GM18505 (cell line): Measurements from ENCODE around the gene KRT85.
A peak's percentile ranks its signal among the peaks of the same experiment; 100 is the strongest.

Experiments
- ATAC-seq: cut with Tn5 transposase; IDR thresholded peaks from one replicate; pipeline ENCODE4 v1.9.1; 2021; ENCODE audit not compliant: unreplicated experiment
- POLR2A ChIP-seq: IDR thresholded peaks from 4 replicates; pipeline ENCODE4 v1.6.1; 2011; ENCODE audit warnings: borderline replicate concordance; ENCODE audit not compliant: insufficient read depth, insufficient read length; ENCODE audit errors: extremely low read depth

Gene KRT85

GRCh38 chr12:52368508-52368907 is 1.2 kb upstream of the KRT85 start:
- ATAC-seq, result no peak
- TF ChIP-seq POLR2A, result no peak

- no peak for ATAC-seq
- no peak for TF ChIP-seq POLR2A
Observed at GRCh38 chr12:52367876-52368275, 595 bp upstream of the KRT85 start.

DNA sequence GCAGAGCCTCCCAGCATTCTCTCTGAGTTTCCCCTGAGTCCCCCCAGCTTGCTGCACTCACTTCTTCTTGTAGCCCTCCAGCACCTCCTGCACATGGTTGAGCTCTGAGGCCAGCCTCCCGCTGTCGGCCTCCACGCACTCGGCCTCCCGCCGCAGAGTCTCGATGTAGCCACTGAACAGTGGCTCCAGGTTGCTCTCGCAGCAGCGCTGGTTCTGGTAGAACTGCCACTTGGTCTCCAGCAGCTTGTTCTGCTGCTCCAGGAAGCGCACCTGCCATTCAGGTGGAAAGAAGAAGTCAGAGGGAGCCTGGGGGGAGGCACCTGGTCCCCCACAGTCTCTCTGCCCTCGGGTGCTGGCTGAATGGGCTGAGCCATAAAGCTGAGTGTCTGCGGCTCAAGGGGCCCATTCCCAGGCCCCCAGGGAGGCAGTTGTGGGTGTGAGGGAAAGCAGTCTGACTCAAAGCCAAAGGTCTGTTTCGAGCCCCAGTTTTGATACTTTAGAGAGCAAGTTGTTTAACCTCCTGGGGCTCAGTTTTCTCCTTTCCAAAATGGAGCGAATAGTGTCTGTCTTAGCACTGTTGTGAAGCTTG is 2.3 kb downstream of the KRT85 start:
- TF ChIP-seq POLR2A, result no peak
- ATAC-seq, result no peak

DNA sequence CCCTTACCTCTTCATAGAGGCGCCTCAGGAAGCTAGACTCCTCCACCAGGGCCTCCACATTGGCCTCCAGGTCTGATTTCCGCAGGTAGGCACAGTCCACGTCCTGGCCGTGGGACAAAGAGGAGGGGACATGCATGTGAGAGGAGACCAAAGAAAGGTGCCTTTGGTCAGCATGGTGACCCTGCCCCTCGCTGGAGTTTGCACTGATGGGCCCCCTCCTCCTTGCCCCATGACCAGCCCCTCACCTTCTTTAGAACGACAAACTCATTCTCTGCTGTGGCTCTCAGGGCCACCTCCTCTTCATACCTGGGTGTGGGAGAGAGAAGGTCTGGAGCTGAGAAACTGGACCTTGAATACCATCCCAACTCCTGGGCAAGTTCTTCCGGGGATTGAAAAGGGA is 3.2 kb downstream of the KRT85 start:
- no peak for TF ChIP-seq POLR2A
- no peak for ATAC-seq

- no peak for TF ChIP-seq POLR2A
- no peak for ATAC-seq
Observed at GRCh38 chr12:52363111-52363679, 4.1 kb downstream of the KRT85 start.

DNA sequence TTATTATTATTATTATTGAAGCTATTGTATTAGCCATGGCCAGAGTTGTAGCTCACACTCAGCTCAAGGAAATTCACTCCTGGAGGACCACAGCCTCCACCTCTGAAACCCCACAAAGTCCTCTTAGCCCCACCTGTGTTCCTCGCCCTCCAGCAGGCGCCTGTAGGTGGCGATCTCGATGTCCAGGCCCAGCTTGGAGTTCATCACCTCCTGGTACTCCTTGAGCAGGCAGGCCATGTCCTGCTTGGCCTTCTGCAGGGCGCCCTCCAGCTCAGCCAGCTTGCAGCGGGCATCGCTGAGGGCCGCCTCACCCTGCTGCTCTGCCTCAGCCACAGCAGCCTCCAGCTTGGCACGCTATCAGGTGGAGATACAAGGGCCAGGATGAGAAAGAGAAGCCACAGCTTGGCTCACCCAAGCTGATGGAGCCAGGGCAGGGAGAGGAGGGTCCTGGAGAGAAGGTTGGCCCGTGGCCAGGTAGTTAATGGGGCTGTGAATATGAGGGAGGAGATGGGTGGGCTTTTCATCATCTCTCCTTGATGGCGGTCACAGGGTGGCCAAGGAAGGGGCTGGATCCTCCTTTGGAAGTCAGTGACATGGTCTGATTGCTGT is 5.1 kb downstream of the KRT85 start:
- ATAC-seq, result no peak
- TF ChIP-seq POLR2A, result no peak

- ATAC-seq, result no peak
- TF ChIP-seq POLR2A, result no peak
Observed at GRCh38 chr12:52361553-52361952, 5.7 kb downstream of the KRT85 start.

DNA sequence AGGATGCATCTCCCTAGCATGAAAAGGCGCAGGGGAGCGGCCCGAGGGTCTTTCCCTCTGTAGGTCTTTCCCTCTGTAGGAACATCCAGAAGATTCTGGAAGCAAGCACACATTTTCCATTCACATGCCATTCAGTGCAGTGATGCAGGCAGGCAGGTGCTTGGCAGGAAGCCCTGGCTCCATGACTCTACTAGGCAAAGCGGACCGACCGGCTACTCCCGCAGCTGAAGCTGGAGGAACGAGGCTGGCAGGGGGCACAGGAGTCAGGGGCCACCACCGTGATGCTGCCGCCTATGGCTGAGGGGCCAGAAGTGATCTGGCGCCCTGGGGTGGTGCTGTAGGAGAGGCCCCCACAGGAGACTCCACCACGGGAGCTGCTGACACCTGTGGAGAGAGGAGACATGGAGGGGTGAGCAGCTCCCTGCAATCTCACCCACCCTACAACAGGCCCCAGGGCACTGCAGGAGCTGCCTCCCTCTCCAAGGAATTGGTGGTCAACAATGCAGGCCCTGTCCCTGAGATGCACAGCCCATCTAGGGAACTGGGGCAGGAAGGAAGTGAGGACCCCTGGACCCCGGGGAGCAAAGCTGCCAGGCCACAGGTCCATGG is 6.5 kb downstream of the KRT85 start:
- ATAC-seq, result no peak
- TF ChIP-seq POLR2A, result no peak

GRCh38 chr12:52360106-52360662 is 7.1 kb downstream of the KRT85 start:
- no peak for TF ChIP-seq POLR2A
- ATAC-seq, result no peak

DNA sequence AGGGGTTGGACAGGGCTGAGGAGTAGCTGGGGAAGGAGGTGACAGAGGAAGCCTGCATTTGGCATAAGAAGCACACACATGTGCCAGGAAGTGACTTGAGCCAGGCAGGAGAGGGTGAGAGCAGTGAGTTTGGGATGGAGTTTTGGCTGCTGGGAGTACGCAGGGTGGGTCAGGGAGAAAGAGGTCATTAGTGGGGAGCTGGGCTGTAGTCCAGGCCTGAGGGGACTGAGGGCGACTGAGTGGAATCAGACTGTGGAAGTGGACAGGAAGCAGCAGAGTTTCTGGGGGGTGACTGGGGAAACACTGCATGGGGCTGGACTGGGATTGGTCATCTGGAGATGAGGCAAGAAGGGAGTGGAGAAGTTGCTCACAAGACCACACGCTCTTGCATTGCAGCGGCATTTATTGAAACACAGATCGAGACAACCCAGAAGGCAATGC is 7.6 kb downstream of the KRT85 start:
- no peak for TF ChIP-seq POLR2A
- ATAC-seq, result no peak

GRCh38 chr12:52358575-52359350 is 8.5 kb downstream of the KRT85 start:
- ATAC-seq, result peak; percentile 84
- no peak for TF ChIP-seq POLR2A

DNA sequence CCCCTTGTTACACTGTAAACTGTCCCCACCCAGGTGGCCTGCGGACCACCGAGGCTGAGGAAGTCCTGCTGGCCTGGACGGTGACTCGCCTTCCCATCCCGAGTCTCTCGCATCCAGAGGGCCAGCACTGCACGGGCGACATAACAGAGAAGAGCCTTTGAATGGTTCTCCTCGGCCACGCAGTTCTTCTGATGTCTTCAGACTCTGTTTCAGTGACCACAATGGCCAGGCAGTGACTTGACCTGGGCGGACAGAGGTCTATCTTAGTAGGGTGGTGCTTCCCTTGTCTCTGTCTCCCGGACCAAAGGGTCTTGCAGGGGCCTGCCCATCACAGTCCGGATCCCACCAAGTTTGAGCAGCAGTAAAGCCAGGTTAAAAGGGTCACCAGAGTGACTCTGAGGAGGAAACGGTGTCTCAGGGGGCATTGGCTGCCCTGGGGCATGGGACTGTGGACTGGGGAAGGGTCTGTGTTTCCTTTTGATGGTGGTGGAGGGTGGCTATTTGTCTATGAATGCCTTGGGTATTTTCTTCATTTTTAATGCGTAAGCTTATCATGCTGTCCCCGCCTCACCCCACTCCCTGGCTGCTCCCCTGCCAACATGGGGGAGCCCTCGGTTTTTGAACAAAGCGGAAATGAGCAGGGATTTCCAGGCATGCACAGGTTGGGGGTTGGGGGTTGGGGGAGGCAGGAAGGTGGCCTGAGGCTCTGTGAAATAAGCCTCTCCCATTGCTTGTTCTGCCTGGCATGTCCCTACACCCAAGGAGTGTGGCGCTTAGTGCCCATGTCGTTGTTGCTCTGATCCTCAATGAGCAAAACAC is 10.3 kb downstream of the KRT85 start:
- ATAC-seq, result no peak
- TF ChIP-seq POLR2A, result no peak
